HG03095 (cell line): ENCODE measurements around the gene ACTL7A.
A peak's percentile ranks its signal among the peaks of the same experiment; 100 is the strongest.
"Not testable (repeated sequence)": the region's sequence is repeated elsewhere in the genome, so short reads cannot be mapped to it uniquely, and the experiment has no call there.

Experiments
- ATAC-seq: cut with Tn5 transposase; IDR thresholded peaks from one replicate; pipeline ENCODE4 v1.9.1; 2021; ENCODE audit warnings: moderate library complexity; ENCODE audit not compliant: unreplicated experiment

ACTL7A gene

DNA sequence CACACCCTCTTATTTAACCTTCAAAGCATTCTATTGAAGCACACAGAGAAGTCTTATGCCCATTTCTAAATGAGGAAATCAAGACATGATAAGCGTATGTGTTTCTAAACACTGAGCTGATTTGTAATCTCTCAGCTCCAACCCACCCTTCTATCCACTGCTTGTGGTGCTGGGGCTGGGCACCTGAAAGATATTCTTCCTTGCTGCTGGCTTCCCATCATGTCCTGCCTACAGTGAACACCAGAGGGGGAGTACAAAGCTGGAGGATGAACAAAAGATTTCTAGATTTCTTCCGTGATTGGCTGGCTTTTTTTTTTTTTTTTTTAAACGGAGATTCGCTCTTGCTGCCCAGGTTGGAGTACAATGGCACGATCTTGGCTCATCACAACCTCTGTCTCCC lies 14.4 kb downstream of the ACTL7A start:
- ATAC-seq = no peak

- no peak for ATAC-seq
These were observed 15.5 kb downstream of the ACTL7A start for GRCh38 chr9:108877524-108877923.

DNA sequence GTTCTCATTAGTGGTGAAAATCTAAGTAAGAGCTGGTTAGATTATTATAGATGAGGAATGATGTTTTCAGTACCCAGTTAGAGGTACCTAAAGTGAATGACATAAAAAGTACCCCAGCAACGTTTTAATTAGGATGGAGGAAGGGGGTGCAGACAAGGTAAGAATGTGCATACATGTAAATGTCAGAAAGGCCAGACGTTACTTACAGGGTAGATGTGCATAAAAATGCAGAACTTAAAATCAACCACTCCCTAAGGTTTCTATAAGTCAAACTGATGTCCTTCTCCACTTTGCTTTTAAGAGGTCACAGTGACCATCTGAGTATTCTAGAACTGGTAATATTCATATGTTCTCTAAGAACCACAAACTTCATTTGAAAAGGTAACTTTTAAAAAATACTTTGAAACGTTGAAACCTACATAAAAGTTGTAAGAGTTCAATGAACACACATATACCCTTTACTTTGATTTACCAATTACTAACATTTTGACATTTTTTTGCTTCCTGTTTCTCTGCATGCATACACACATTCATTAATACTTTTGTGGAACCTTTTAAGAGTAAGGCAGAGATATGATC lies 18.8 kb downstream of the ACTL7A start:
- no peak for ATAC-seq

- ATAC-seq = no peak
These were observed 20.2 kb downstream of the ACTL7A start for GRCh38 chr9:108882052-108882888.

DNA sequence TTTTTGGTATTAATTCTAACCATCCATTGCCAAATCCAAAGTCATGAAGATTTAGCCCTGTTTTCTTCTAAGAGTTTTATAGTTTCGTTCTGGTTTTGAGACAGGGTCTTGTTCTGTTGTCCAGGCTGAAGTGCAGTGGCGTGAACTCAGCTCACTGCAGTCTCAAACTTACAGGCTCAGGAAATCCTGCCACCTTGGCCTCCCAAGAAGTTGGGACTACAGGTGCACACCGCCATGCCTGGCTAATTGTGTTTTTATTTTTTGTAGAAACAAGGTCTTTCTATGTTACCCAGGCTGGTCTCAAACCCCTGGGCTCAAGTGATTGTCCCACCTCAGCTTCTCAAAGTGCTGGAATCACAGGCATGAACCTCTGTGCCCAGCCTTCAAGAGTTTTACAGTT lies 21.0 kb downstream of the ACTL7A start:
- ATAC-seq = no peak

DNA sequence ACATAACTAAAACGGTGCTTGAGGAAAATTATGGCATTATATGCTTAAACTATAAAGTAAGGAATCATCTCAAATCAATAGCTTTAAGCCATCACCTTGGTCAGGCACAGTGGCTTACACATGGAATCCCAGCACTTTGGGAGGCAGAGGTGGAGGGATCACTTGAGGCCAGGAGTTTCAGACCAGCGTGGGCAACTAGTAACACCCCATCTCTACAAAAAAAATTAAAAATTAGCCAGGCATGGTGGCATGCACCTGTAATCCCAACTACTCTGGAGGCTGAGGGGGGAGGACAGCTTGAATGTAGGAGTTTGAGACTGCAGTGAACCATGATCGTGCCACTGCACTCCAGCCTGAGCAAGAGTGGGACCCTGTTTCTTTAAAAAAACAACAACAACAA lies 22.6 kb downstream of the ACTL7A start:
- no peak for ATAC-seq

GRCh38 chr9:108885643-108886348 lies 23.7 kb downstream of the ACTL7A start:
- ATAC-seq = peak; percentile 99

- not testable (repeated sequence) for ATAC-seq
These were observed 24.7 kb downstream of the ACTL7A start for GRCh38 chr9:108886594-108887271.

DNA sequence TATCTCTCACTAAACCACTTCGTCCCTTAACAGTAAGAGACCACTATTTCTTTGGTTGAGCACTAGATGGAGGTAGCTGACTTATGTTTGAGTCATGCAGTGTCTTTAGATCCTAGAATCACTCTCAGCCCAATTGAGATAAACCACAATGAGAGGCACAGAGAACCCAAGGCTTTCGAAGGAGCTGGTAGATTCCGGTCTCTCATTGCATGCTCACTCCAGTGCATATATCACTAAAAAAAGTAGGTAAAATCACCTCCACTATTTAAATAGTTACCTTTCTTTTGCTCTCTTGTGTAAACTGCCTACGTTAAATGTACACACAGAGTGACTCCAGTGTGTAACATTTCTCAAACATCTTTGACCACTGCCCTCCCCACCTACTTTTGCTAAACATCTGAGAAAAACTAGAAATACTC lies 27.6 kb downstream of the ACTL7A start:
- no peak for ATAC-seq

DNA sequence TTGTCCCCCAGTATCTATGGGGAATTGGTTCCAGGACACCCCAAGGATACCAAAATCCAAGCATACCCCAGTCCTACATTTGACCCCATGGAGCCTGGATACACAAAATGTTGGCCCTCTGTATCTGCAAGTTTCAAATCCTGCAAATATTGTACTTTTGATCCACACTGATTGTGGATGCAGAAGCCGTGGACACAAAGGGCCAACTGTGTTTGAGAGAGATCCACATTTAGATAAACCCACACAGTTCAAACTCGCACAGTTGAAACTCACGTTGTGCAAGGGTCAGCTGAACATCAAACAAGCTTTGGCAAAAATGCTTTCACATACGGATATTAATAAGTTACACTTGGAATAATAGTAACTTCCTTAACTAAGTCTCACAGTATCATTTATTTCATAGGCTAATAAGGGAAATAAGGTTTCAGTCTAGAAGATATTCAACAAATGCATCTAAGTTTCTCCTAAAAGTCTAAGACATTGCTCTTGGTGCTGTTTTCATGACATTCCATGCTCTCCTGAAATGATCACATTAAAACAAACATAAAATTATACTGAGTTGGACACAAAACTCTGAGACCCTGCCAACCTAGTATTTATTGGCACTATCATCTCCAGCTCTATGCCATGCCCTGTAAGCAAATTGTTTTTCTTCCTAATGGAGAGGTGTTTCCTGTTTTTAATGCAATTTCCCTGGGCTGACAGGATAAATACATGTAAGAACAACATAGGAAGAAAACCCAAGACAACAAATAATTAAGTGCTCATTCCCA lies 32.3 kb downstream of the ACTL7A start:
- no peak for ATAC-seq

DNA sequence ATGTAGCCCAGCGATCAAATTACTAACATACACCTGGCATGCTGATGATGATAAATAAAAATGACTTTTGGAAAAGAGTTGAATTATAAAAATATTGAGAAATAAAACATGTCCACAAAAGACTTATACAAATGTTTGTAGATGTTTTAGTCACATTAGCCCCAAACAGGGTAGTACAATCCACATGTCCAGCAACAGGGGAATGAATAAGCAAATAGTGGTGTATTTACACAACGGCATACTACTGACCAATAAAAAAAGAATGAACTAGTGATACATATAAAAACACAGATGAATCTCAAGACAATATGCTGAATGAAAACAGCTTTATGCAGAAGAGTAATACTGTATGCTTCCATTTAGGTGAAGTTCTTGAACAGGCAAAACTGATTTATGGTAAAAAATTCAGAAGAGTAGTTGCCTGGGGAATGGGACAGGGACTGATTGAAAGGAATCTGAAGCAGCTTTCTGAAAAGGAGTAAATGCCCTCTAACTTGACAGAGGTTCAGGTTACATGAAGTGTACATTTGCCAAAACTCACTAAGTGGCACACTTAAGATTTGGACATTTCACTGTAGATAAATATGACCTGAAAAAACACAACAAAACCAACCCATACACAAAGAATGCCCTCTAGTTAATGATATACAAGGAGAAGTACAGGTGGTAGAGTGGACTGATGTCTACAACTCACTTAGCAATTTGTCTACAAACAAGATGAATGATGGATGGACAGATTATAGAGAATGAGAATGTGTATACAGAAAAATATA lies 35.4 kb downstream of the ACTL7A start:
- ATAC-seq = no peak

- ATAC-seq = not testable (repeated sequence)
These were observed 37.1 kb downstream of the ACTL7A start for GRCh38 chr9:108899023-108899695.

DNA sequence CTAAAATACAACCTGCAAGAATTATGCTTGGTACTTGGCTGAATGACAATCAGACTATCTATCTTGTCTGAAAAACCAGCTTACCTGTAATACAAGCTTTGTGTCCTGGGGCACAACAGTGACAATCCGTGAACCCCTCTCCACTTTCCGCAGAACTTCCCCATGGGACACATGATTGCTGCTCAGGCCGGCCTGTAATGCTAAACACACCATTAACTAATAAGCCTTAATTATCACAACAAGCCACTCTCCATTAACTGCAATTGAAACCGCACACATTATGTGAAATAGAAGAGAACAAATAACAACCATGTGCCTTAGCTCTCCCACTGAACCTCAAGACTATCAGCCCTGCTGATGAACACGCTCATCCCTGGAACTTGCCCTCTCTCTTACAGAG lies 38.1 kb downstream of the ACTL7A start:
- no peak for ATAC-seq

DNA sequence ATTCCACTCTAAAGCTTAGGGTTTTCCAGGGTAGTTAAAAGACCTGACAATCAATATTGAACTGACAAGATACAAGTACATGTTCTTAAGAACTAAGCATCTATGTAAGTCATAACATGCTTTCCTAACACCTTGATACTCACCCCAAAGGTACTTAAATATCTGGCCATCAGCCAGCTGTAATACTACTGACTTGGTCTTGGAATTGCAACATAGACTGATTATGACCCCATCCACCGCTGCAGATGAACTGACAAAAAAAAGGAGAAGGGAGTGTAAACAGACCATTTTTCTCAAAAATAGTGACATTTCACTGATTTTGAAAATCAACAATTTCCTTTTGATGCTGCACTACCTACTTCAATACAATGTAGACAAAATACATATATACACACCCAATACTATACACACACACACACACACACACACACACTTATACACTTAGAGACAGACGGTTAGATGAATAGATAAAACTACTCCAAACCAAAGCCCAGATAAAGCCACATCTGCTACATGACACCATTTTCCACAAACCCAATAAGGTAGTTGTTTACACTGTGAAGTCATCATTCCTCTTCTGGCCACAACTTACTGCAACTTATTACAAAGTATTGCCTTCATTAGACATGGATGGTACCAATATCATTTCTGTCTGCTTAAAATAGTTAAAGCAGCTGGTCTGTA lies 41.5 kb downstream of the ACTL7A start:
- no peak for ATAC-seq

DNA sequence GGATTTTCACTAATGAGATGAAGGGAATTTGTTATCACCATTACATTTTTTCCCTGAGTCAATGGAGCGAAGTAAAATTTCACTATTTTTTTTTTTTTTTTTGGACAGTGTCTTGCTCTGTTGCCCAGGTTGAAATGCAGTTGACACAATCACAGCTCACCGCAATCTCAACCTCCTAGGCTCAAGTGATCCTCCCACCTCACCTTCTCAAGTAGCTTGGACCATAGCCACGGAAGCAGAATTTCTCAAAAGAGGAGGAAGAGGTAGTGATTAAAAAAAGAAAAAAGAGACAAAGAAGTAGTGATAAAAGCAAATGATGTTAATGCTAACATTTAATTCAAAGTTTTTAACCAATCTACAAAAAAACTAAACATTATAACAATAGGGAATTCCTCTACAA lies 42.1 kb downstream of the ACTL7A start:
- ATAC-seq = no peak

GRCh38 chr9:108905494-108905893 lies 43.4 kb downstream of the ACTL7A start:
- ATAC-seq = no peak

DNA sequence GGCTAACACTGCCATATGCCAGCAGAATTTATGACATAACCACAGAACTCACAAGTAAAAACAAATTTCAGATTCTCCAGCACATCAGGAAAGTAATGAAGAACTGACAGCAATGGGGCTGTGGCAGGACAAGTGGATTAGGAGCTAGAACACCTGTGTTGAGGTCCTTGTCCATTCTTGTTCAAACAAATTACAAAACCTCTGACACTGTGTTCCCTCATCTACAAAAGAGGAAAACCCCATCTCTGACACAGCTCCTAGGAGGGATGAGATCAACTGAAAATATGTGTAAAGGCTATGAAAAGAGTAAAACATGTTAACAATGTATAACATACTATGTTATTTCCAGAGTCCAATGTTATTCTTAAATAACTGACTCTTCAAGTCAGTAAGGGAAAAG lies 48.3 kb downstream of the ACTL7A start:
- no peak for ATAC-seq

DNA sequence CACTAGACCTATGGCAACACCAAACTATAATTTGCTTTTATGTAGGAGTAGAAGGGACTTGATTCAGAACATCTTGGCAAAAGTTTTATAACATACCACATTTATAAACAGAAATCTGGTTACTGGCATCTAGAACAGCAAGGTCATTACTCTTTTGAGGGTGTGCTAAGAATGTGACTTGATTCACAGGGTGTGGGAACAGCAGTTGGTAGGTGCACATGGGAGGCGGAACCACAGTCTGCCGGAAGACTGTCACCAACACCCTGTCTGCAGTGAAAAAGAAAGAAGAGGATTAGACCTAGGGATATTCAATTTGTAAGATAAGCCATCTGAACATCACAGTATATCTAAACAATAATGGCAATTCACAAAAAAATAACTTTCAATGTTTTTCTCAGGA lies 48.8 kb downstream of the ACTL7A start:
- ATAC-seq = no peak

DNA sequence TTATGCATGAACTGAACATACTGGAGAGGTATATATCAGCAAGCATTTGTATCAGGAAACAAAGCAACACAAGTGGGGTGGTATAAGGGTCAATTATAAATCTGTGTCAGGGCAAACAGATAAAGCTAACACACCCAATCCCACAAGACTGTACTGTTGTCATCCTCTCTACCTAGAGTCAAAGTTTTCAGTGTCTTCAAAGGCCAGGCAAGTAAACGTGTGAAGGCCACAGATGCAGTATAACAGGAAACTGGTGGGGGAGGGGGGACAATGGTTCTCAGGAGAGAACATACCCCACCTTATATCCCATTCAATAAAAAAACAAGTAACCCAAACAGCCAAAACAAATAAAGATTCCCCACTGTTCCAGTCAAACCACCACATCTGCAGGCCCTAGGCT lies 49.8 kb downstream of the ACTL7A start:
- no peak for ATAC-seq
